Panc1 (cell line): ENCODE data around the gene PRKACG.

ENCODE experiments used
- REST ChIP-seq, 2 experiments: IDR thresholded peaks; 2 replicates each; pipeline ENCODE4 v1.6.1; 2011 to 2012; ENCODE audit warnings: low read depth in 2 of 2, control low read depth in 1 of 2, low read length in 1 of 2, mild to moderate bottlenecking in 1 of 2, moderate library complexity in 1 of 2; ENCODE audit not compliant: insufficient read depth in 1 of 2
- TF ChIP-seq, protein P1 (sequence below): fragments of 450-650 bp; IDR thresholded peaks from 2 replicates; pipeline ENCODE4 v1.5.1; 2017; ENCODE audit warnings: mild to moderate bottlenecking

- TF ChIP-seq, protein P1, sequence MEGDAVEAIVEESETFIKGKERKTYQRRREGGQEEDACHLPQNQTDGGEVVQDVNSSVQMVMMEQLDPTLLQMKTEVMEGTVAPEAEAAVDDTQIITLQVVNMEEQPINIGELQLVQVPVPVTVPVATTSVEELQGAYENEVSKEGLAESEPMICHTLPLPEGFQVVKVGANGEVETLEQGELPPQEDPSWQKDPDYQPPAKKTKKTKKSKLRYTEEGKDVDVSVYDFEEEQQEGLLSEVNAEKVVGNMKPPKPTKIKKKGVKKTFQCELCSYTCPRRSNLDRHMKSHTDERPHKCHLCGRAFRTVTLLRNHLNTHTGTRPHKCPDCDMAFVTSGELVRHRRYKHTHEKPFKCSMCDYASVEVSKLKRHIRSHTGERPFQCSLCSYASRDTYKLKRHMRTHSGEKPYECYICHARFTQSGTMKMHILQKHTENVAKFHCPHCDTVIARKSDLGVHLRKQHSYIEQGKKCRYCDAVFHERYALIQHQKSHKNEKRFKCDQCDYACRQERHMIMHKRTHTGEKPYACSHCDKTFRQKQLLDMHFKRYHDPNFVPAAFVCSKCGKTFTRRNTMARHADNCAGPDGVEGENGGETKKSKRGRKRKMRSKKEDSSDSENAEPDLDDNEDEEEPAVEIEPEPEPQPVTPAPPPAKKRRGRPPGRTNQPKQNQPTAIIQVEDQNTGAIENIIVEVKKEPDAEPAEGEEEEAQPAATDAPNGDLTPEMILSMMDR: no peak
- no peak for TF ChIP-seq REST (IDR thresholded peaks at IDR 0.05; ENCODE audit: insufficient read depth in 1 of 2, low read depth in 2 of 2, low read length in 1 of 2)
These were observed 39.5 kb downstream of the PRKACG start for GRCh38 chr9:68974431-68974830.
